Peyer's patch (tissue), 4 donors: ENCODE data around the gene BRINP1. TPM values are rescaled to one million over a fixed set of nuclear protein-coding genes. Genes with fewer than 3 reads are reported as not detected.

ENCODE experiments used
- DNase-seq, 3 donors: peaks; one replicate each; pipeline ENCODE4 v3.0.0-alpha.2; 2017 to 2019
- H3K27ac ChIP-seq, 4 donors: fragments of 200-600 bp; sonication (generic); one replicate each; pipeline ENCODE4 v1.5.1; 2016 to 2019
- H3K27me3 ChIP-seq, 2 donors: fragments of 200-600 bp; sonication (generic); one replicate each; pipeline ENCODE4 v1.5.1; 2019
- H3K36me3 ChIP-seq, 3 donors: fragments of 200-600 bp; sonication (generic); one replicate each; pipeline ENCODE4 v1.5.1; 2016 to 2019
- H3K4me1 ChIP-seq, 4 donors: fragments of 200-600 bp; sonication (generic); one replicate each; pipeline ENCODE4 v1.5.1; 2016 to 2019
- H3K4me3 ChIP-seq, 4 donors: fragments of 200-600 bp; sonication (generic); 1 replicate in 3 of 4; 2 replicates in 1 of 4; pipeline ENCODE4 v1.5.1; 2016 to 2019; ENCODE audit warnings: mild to moderate bottlenecking in 1 of 4
- H3K9me3 ChIP-seq, 4 donors: fragments of 200-600 bp; sonication (generic); one replicate each; pipeline ENCODE4 v1.5.1; 2016 to 2019; ENCODE audit warnings: mild to moderate bottlenecking in 1 of 4
- POLR2A ChIP-seq, 2 donors: fragments of 450-650 bp; IDR thresholded peaks; one replicate each; pipeline ENCODE4 v1.5.1; 2017; ENCODE audit warnings: antibody characterized with exemption in 2 of 2, mild to moderate bottlenecking in 2 of 2, moderate library complexity in 2 of 2
- total RNA-seq, 4 donors: library from RNA; depleted of rRNA; stranded (reverse); fragments of >200 nt; gene quantifications; one replicate each; pipeline ENCODE4 v1.1.0, GENCODE V29; 2016
- TF ChIP-seq, protein P1 (sequence below), 6 experiments: fragments of 450-650 bp in 4 of 6; fragments of 200-600 bp in 2 of 6; sonication (generic) in 1 of 6; IDR thresholded peaks; one replicate each; pipeline ENCODE4 v1.5.1; 2017 to 2019; ENCODE audit warnings: antibody characterized with exemption in 6 of 6, mild to moderate bottlenecking in 3 of 6, moderate library complexity in 1 of 6

The BRINP1 gene
- total RNA-seq, 4 donors from 2014 or later: 0.47 TPM; not detected in 3

- no peak for TF ChIP-seq POLR2A (IDR thresholded peaks at IDR 0.05)
- TF ChIP-seq, protein P1, sequence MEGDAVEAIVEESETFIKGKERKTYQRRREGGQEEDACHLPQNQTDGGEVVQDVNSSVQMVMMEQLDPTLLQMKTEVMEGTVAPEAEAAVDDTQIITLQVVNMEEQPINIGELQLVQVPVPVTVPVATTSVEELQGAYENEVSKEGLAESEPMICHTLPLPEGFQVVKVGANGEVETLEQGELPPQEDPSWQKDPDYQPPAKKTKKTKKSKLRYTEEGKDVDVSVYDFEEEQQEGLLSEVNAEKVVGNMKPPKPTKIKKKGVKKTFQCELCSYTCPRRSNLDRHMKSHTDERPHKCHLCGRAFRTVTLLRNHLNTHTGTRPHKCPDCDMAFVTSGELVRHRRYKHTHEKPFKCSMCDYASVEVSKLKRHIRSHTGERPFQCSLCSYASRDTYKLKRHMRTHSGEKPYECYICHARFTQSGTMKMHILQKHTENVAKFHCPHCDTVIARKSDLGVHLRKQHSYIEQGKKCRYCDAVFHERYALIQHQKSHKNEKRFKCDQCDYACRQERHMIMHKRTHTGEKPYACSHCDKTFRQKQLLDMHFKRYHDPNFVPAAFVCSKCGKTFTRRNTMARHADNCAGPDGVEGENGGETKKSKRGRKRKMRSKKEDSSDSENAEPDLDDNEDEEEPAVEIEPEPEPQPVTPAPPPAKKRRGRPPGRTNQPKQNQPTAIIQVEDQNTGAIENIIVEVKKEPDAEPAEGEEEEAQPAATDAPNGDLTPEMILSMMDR (IDR thresholded peaks at IDR 0.05): no peak
- Histone ChIP-seq H3K4me3 (no peak overlapping the region), H3K36me3 (no peaks in the 10 kb centered on the region), H3K27ac (no peak overlapping the region), H3K9me3 (no peaks in the 10 kb centered on the region), H3K4me1 (no peaks in the 10 kb centered on the region), H3K27me3 (no peaks in the 10 kb centered on the region)
- DNase-seq: no peak
Observed at GRCh38 chr9:119153402-119153801, 215.8 kb downstream of the BRINP1 start.

GRCh38 chr9:119148855-119149254 is 220.4 kb downstream of the BRINP1 start:
- Histone ChIP-seq H3K9me3 (no peaks in the 10 kb centered on the region), H3K36me3 (no peaks in the 10 kb centered on the region), H3K4me3 (no peak overlapping the region), H3K27me3 (no peaks in the 10 kb centered on the region), H3K4me1 (no peaks in the 10 kb centered on the region), H3K27ac (no peak overlapping the region)
- TF ChIP-seq, protein P1 (IDR thresholded peaks at IDR 0.05): no peak
- TF ChIP-seq POLR2A (IDR thresholded peaks at IDR 0.05): no peak
- no peak for DNase-seq

DNA sequence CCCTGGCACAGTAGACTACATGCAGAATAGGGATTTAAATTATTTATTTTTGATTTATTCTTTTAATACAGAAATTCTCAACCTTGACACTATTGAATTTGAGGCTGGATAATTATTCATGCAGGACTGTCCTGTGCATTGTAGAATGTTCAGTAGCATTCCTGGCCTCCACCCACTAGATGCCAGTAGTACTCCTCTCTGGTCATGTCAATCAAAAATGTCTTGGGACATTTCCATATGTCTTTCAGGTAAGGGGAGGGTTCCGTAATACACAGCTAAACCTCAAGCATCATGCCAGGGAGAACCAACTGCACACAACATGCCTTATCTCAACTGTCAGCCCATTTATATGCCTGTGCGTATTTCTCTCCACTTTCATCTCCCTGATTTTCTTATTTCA is 231.8 kb downstream of the BRINP1 start:
- no peak overlapping the region for H3K4me3 ChIP-seq
- H3K36me3 ChIP-seq: no peaks in the 10 kb centered on the region
- TF ChIP-seq, protein P1 (IDR thresholded peaks at IDR 0.05): no peak
- no peak for TF ChIP-seq POLR2A (IDR thresholded peaks at IDR 0.05)
- DNase-seq: no peak
- H3K27me3 ChIP-seq: no peaks in the 10 kb centered on the region
- H3K9me3 ChIP-seq: no peaks in the 10 kb centered on the region
- H3K4me1 ChIP-seq: no peaks in the 10 kb centered on the region
- no peak overlapping the region for H3K27ac ChIP-seq

DNA sequence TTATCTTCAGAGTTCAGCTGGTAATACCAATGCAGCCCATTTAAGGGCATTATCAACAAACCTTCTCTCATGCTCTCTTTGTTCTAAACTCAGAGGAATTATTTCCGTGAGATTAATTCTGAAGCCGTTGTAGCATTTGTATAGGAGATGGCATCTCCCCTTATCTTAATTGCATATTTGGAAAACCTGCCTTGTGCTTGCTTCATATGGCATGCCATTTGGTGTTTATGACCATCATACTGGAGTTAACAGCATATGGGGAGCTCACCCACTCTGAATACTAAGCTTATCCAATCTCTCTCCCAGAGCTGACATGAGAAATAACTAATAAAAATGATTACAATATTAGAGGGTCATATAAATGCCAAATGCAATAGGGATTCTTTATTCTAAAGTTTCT is 243.2 kb downstream of the BRINP1 start:
- no peaks in the 10 kb centered on the region for H3K4me1 ChIP-seq
- no peaks in the 10 kb centered on the region for H3K9me3 ChIP-seq
- H3K27ac ChIP-seq: no peak overlapping the region
- H3K36me3 ChIP-seq: no peaks in the 10 kb centered on the region
- TF ChIP-seq, protein P1 (IDR thresholded peaks at IDR 0.05): no peak
- no peak for DNase-seq
- H3K4me3 ChIP-seq: no peak overlapping the region
- H3K27me3 ChIP-seq: no peaks in the 10 kb centered on the region

- Histone ChIP-seq H3K4me1 (no peaks in the 10 kb centered on the region), H3K36me3 (no peaks in the 10 kb centered on the region), H3K27ac (no peak overlapping the region), H3K9me3 (no peaks in the 10 kb centered on the region), H3K27me3 (no peaks in the 10 kb centered on the region), H3K4me3 (no peak overlapping the region)
- no peak for DNase-seq
- no peak for TF ChIP-seq POLR2A (IDR thresholded peaks at IDR 0.05)
- TF ChIP-seq, protein P1 (IDR thresholded peaks at IDR 0.05): no peak
Observed at GRCh38 chr9:119121899-119122298, 247.3 kb downstream of the BRINP1 start.

DNA sequence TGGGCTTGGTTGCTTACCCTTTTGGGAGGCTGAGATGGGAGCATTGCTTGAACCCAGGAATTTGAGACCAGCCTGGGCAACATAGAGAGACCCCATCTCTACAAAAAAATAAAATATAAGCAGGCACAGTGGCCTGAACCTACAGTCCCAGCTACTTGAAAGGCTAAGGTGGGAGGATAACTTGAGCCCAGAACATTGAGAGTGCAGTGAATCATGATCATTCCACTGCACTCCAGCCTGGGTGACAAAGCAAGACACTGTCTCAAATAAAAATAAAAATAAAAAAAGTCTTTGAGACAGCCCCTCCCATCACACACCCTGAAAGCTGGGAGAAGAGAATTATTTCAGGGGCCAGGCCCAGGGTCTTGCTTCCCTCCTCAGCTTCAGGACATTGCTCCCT is 251.8 kb downstream of the BRINP1 start:
- Histone ChIP-seq H3K27me3 (no peaks in the 10 kb centered on the region), H3K4me3 (no peak overlapping the region)
- TF ChIP-seq POLR2A (IDR thresholded peaks at IDR 0.05): no peak
- TF ChIP-seq, protein P1 (IDR thresholded peaks at IDR 0.05): no peak

More for the DNA sequence above, 251.8 kb downstream of the BRINP1 start:
- no peak overlapping the region for H3K27ac ChIP-seq
- DNase-seq: no peak
- H3K36me3 ChIP-seq: no peaks in the 10 kb centered on the region
- no peaks in the 10 kb centered on the region for H3K9me3 ChIP-seq
- H3K4me1 ChIP-seq: no peaks in the 10 kb centered on the region
